A673 (cell line): ENCODE data around the gene CPOX. TPM values are rescaled to one million over a fixed set of nuclear protein-coding genes. Genes with fewer than 3 reads are reported as not detected.

Experiments
- BruUV-seq: library from RNA; stranded (reverse); fragments of 400-500 nt; replicated peaks from 2 replicates; lab custom pipeline; 2021; lab: Mats Ljungman, UMichigan
- CTCF ChIA-PET: fragments of 300-600 bp; sonication (Branson Sonifier 250); formaldehyde crosslinking; loops from one replicate; lab custom pipeline; 2022; ENCODE audit warnings: antibody characterized with exemption; lab: Charles Lee
- POLR2A ChIA-PET: fragments of 300-600 bp; sonication (Branson Sonifier 250); formaldehyde crosslinking; loops from one replicate; lab custom pipeline; 2022; ENCODE audit warnings: antibody characterized with exemption; ENCODE audit not compliant: low non-redundant PET; lab: Charles Lee
- DNase-seq: peaks from one replicate; pipeline ENCODE4 v3.0.0-alpha.2; 2015; ENCODE audit warnings: low spot score
- H3K27ac ChIP-seq: fragments of 200-600 bp; sonication (generic); 2 replicates; pipeline ENCODE4 v1.5.1; 2016; ENCODE audit warnings: mixed run types, low read depth, mild to moderate bottlenecking, mixed read lengths, antibody characterized with exemption, low read length; ENCODE audit not compliant: poor library complexity, severe bottlenecking
- H3K27me3 ChIP-seq: fragments of 200-600 bp; sonication (generic); replicated peaks from 2 replicates; pipeline ENCODE4 v1.6.1; 2017; ENCODE audit warnings: mixed run types, low read depth, mild to moderate bottlenecking, mixed read lengths, antibody characterized with exemption, low read length; ENCODE audit not compliant: insufficient read depth, poor library complexity
- H3K36me3 ChIP-seq: fragments of 200-600 bp; sonication (generic); 2 replicates; pipeline ENCODE4 v1.6.1; 2016; ENCODE audit warnings: mixed run types, mild to moderate bottlenecking, mixed read lengths, antibody characterized with exemption, low read length; ENCODE audit not compliant: insufficient read depth, poor library complexity, severe bottlenecking
- H3K4me1 ChIP-seq: fragments of 200-600 bp; sonication (generic); 2 replicates; pipeline ENCODE4 v1.6.1; 2017; ENCODE audit warnings: mixed run types, mild to moderate bottlenecking, mixed read lengths, antibody characterized with exemption, low read length; ENCODE audit not compliant: insufficient read depth, poor library complexity, severe bottlenecking
- H3K4me3 ChIP-seq: fragments of 200-600 bp; sonication (generic); 2 replicates; pipeline ENCODE4 v1.5.1; 2016; ENCODE audit warnings: low read depth, mixed run types, mild to moderate bottlenecking, mixed read lengths, low read length; ENCODE audit not compliant: poor library complexity, severe bottlenecking
- H3K9me3 ChIP-seq: fragments of 200-600 bp; sonication (generic); 2 replicates; pipeline ENCODE4 v1.6.1; 2016; ENCODE audit warnings: mixed run types, low read depth, mild to moderate bottlenecking, mixed read lengths, antibody characterized with exemption, low read length; ENCODE audit not compliant: poor library complexity, severe bottlenecking
- EZH2 ChIP-seq: fragments of 200-600 bp; sonication (generic); IDR thresholded peaks from 2 replicates; pipeline ENCODE4 v1.6.1; 2017; ENCODE audit warnings: borderline replicate concordance, low read depth, mild to moderate bottlenecking, mixed read lengths, antibody characterized with exemption, low read length; ENCODE audit not compliant: poor library complexity, severe bottlenecking
- intact Hi-C: fragments of 100-400 bp; cut with micrococcal nuclease; formaldehyde crosslinking; loops from one replicate; pipeline ENCODE4 v1.10.0; 2022; ENCODE audit not compliant: unreplicated experiment
- total RNA-seq: library from RNA; stranded (reverse); gene quantifications from 2 replicates; pipeline ENCODE4 v1.2.3, GENCODE V29; 2021
- TF ChIP-seq, protein P1 (sequence below): fragments of 300-800, 200-600 bp; sonication (generic); conservative IDR thresholded peaks from 2 replicates; pipeline ENCODE4 v1.5.1; 2017; ENCODE audit warnings: low read depth, mild to moderate bottlenecking, antibody characterized with exemption, low read length, moderate library complexity, mixed read lengths

Gene CPOX
- total RNA-seq, 1 experiment from 2014 or later = 27.7 TPM

- peak; percentile 64 for DNase-seq
- H3K36me3 ChIP-seq = no peaks in the 10 kb centered on the region
- POLR2A ChIA-PET = no interaction called here
- CTCF ChIA-PET = interaction anchor here (0.6 kb wide), 1 partner anchor 216 kb away, joined by 3 read pairs; no protein-coding TSS in a partner anchor
- intact Hi-C loops = loop anchor here (1.0 to 5.0 kb wide), 3 partner anchors 110 to 400 kb away; no protein-coding TSS in a partner anchor
- no TSS peak for BruUV-seq
- no peak overlapping the region for H3K4me3 ChIP-seq
- H3K27me3 ChIP-seq = no peaks in the 10 kb centered on the region
- peaks cover 5% of the 10 kb centered on the region for H3K4me1 ChIP-seq
- TF ChIP-seq EZH2 = no peak
- TF ChIP-seq, protein P1, sequence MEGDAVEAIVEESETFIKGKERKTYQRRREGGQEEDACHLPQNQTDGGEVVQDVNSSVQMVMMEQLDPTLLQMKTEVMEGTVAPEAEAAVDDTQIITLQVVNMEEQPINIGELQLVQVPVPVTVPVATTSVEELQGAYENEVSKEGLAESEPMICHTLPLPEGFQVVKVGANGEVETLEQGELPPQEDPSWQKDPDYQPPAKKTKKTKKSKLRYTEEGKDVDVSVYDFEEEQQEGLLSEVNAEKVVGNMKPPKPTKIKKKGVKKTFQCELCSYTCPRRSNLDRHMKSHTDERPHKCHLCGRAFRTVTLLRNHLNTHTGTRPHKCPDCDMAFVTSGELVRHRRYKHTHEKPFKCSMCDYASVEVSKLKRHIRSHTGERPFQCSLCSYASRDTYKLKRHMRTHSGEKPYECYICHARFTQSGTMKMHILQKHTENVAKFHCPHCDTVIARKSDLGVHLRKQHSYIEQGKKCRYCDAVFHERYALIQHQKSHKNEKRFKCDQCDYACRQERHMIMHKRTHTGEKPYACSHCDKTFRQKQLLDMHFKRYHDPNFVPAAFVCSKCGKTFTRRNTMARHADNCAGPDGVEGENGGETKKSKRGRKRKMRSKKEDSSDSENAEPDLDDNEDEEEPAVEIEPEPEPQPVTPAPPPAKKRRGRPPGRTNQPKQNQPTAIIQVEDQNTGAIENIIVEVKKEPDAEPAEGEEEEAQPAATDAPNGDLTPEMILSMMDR = peak; percentile 66
- H3K9me3 ChIP-seq = no peaks in the 10 kb centered on the region
- no peak overlapping the region for H3K27ac ChIP-seq
Measured at GRCh38 chr3:98596541-98597500, 3.4 kb upstream of the CPOX start.

DNA sequence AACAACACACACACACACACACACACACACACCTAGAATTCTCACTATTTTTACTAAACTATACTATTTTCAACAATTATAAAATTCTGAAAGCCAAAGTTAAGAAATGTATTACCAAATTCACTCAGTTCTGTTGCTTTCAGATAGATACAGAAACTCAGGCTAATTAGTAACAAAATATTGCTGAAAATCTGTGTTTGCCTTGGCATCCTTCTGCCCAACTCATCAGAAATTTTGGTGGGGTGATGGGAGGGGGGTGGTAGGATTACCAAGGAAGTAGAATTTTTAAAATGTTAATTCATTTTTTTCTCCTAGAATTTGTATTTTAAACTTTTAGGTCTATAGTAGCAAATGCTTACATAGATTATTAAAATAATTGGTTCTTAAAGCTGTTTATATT, 2.7 kb upstream of the CPOX start:
- H3K27ac ChIP-seq = no peak overlapping the region
- no TSS peak for BruUV-seq
- no peak for TF ChIP-seq EZH2
- TF ChIP-seq, protein P1 = no peak
- peaks cover 5% of the 10 kb centered on the region for H3K4me1 ChIP-seq
- no peak overlapping the region for H3K4me3 ChIP-seq
- intact Hi-C loops = loop anchor here (5.0 kb wide), 2 partner anchors 111 to 401 kb away; no protein-coding TSS in a partner anchor
- H3K9me3 ChIP-seq = no peaks in the 10 kb centered on the region
- DNase-seq = no peak
- ChIA-PET POLR2A (no interaction called here), CTCF (interaction anchor here (0.6 kb wide), 1 partner anchor 217 kb away, joined by 3 read pairs; no protein-coding TSS in a partner anchor)
- no peaks in the 10 kb centered on the region for H3K27me3 ChIP-seq
- peaks cover 2% of the 10 kb centered on the region for H3K36me3 ChIP-seq

- DNase-seq = no peak
Measured at GRCh38 chr3:98594628-98595324, 1.4 kb upstream of the CPOX start.

More at GRCh38 chr3:98594628-98595324, 1.4 kb upstream of the CPOX start:
- Histone ChIP-seq H3K27me3 (no peaks in the 10 kb centered on the region), H3K9me3 (no peaks in the 10 kb centered on the region), H3K4me3 (no peak overlapping the region), H3K4me1 (peaks cover 5% of the 10 kb centered on the region), H3K36me3 (peaks cover 11% of the 10 kb centered on the region), H3K27ac (no peak overlapping the region)
- no peak for TF ChIP-seq EZH2
- TF ChIP-seq, protein P1 = no peak
- intact Hi-C loops = loop anchor here (5.0 kb wide), 2 partner anchors 113 to 403 kb away; no protein-coding TSS in a partner anchor
- no TSS peak for BruUV-seq
- CTCF ChIA-PET = no interaction called here
- POLR2A ChIA-PET = no interaction called here
